AG10803 (cell line): ENCODE results near the gene TMEM131L.

Source experiments
- DNase-seq: peaks from one replicate; pipeline ENCODE4 v3.0.0; 2010; ENCODE audit warnings: low read depth
- H3K4me3 ChIP-seq: 2 replicates; pipeline ENCODE4 v1.5.1; 2011; ENCODE audit warnings: mild to moderate bottlenecking, low read length, control low read depth
- TF ChIP-seq, protein P1 (sequence below): conservative IDR thresholded peaks from 2 replicates; pipeline ENCODE4 v1.5.1; 2011; ENCODE audit warnings: mild to moderate bottlenecking, low read length, control low read depth, inconsistent platforms

The TMEM131L gene

DNA sequence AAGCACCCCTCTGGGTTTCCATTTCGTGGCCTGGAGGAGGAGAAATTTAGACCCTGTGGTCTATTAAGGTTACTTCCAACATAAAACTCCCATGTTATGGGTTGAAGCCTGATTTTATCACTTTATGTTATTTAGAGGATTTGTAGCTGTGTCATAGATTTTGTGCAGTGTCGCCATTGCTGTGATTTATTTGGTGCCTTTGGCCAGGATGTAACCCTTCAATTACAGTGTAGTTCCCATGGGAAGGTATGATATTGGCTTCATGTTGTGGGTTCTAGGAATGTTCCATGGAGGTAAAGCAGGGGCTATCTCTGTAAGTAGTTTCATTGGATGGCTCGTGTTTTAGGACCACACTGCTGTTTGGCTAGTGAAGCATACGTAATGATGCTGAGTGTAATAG, 58.5 kb downstream of the TMEM131L start:
- H3K4me3 ChIP-seq = no peak overlapping the region
- no peak for DNase-seq
- TF ChIP-seq, protein P1, sequence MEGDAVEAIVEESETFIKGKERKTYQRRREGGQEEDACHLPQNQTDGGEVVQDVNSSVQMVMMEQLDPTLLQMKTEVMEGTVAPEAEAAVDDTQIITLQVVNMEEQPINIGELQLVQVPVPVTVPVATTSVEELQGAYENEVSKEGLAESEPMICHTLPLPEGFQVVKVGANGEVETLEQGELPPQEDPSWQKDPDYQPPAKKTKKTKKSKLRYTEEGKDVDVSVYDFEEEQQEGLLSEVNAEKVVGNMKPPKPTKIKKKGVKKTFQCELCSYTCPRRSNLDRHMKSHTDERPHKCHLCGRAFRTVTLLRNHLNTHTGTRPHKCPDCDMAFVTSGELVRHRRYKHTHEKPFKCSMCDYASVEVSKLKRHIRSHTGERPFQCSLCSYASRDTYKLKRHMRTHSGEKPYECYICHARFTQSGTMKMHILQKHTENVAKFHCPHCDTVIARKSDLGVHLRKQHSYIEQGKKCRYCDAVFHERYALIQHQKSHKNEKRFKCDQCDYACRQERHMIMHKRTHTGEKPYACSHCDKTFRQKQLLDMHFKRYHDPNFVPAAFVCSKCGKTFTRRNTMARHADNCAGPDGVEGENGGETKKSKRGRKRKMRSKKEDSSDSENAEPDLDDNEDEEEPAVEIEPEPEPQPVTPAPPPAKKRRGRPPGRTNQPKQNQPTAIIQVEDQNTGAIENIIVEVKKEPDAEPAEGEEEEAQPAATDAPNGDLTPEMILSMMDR = no peak

DNA sequence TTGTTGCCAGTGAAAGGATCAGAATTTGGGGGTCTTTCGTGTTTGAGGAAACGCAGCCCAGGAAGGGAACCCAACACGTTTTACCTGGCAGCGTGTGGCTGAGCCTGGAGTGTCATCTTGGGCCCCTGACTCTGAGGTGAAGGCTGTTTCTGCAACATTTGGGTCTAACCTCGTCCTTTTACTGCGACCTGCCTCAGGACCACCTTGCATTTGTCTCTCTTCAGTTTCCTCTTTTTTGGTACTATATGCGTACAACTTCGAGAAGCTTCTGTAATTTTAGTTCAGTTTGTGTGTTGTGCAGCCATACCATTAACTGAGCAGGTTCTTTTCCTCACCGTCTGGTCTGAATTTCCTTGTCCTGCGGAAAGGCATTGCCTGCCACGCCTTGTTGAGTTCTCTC, 61.5 kb downstream of the TMEM131L start:
- H3K4me3 ChIP-seq = no peak overlapping the region
- no peak for DNase-seq
- TF ChIP-seq, protein P1 = no peak

DNA sequence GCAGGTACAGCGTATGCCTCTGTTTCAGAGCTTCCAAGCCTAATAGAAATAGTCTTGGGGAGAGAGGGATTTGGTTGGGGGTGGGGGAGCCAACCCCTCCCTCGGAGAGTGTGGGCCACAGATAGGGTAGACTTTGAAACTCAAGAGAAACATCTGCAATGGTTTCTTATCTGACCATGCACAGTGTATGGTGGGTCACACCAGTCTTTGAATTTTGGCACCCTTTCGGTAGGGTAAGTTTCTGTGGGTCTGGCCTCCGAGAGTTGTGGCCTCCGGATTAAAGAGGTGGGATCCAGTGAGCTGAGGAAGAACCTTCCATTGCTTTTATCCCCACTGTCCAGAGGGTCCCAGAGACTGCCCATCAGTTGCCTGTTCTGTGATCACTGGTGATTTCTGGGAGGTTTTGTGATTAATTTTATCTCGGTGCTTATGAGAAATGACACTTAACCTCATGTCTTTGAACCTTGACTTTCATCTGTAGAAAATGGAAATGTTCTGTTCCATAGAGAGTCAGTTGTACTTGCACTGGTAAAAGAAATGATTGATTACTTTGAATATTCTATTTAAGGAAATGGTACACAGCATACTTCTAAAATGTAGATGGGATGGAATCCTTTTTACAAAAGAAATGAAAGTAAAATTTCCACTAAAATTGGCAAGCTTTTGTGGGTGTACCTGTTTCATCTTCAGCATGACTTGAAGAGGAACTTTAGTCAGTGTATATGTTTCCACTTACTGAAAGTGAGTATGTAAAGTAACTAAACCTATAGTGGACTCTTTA, 62.7 kb downstream of the TMEM131L start:
- TF ChIP-seq, protein P1 = no peak
- H3K4me3 ChIP-seq = no peak overlapping the region
- no peak for DNase-seq

DNA sequence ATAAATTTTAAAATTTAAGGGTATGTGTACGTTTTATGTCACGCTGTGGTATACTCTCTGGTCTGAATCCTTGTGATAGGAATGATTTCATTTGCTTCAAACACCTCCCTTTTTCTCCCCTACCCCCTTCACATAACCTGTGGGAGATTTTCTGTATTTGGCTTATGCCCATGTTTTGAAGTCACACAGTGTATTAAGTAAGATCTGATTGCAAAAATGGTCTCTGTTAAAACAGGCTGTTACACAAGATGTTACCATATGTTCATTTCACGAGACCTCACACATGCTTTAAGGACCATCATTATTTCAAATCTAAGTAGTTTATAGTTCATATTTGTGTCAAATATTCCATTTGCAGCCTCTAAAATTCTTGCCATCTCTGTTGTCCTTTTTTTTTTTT, 63.5 kb downstream of the TMEM131L start:
- peak; percentile 68 for DNase-seq
- TF ChIP-seq, protein P1 = no peak
- no peak overlapping the region for H3K4me3 ChIP-seq

DNA sequence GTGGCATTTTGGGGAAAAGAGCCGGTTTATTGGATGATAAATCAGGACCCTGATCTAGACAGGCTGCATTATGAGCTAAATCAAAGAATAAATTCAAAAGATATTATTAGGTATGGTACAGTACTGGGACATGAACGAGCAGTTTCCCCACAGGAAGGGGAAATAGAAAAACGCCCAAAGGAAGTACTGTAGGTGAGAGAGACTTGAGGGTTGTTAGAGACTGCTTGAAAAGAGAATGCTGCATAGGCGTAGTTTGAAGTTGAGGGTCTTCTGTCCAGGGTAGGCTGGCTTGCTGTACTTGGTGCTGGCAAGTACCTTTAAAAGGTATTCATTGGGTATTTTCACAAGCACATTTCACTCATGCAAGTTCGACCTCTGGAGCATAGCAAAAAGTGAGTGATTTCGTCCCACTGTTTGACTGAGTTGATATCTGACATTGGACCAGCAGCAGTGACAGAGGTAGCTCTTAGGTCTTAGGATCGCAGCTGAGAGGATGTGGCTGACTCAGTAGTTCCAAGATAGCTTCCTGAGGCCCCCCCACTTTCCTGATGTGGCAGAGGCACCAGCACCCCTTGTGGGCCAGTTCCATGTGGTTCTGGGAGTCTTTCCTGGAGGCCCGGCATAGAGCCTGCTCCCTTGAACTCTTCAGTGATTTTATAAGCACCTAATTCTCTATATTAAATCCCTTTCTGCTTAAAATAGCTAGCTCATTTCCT, 64.3 kb downstream of the TMEM131L start:
- no peak for DNase-seq
- TF ChIP-seq, protein P1 = no peak
- no peak overlapping the region for H3K4me3 ChIP-seq

DNA sequence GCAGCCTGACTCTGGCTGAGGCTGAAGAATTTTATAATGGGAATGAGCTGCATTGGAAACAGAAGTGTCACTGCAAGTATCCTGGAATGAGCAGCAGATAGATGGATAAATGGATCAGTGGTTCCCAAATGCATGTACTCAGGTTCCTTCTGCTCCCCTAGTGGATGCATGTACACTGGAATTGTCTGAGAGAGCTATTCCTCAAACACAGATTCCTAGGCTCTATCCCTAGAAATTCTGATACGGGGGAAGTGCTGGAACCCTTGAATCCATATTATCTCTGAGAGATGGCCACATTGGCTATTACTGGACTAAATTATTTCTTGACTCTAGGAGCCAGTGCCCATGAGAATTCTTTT, 64.8 kb downstream of the TMEM131L start:
- H3K4me3 ChIP-seq = no peak overlapping the region
- DNase-seq = no peak
- TF ChIP-seq, protein P1 = peak; percentile 26; the same call in 1 of the 2 replicates
